NT2/D1 (cell line): ENCODE data around the gene PARD3.

Experiments used
- SUZ12 ChIP-seq: IDR thresholded peaks from 2 replicates; pipeline ENCODE4 v1.6.1; 2011; ENCODE audit not compliant: insufficient read length, insufficient read depth; ENCODE audit errors: extremely low read depth
- YY1 ChIP-seq: IDR thresholded peaks from 2 replicates; pipeline ENCODE4 v1.6.1; 2011; ENCODE audit not compliant: insufficient read length, insufficient read depth
- ZNF274 ChIP-seq: IDR thresholded peaks from 2 replicates; pipeline ENCODE4 v1.6.1; 2011; ENCODE audit warnings: mild to moderate bottlenecking, low read depth, low read length

DNA sequence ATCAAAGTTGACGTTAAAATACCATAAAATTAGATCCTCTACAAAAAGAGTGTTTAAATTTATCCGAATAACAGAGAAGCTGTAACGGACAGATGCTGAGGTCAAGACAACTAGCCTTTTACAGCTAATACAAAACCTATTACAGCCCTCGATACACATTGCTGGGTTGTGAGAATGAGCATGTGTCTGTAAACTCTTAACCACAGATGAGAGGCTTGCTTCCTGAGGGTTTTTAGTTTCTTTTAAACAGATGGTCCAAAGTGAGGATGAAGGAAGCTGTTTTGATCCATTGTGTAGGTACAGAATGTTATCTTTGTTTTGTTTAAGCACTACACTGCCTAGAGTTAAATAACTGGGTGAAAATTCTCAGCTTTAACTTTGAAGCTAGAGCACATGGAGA lies 578.2 kb downstream of the PARD3 start:
- no peak for TF ChIP-seq ZNF274
- TF ChIP-seq SUZ12 = no peak
- TF ChIP-seq YY1 = no peak
